ENCODE data around the gene KRT78. TPM values are rescaled to one million over a fixed set of nuclear protein-coding genes. Genes with fewer than 3 reads are reported as not detected.

Gene KRT78
- total RNA-seq, 1 donor from 2014 or later = not detected

DNA sequence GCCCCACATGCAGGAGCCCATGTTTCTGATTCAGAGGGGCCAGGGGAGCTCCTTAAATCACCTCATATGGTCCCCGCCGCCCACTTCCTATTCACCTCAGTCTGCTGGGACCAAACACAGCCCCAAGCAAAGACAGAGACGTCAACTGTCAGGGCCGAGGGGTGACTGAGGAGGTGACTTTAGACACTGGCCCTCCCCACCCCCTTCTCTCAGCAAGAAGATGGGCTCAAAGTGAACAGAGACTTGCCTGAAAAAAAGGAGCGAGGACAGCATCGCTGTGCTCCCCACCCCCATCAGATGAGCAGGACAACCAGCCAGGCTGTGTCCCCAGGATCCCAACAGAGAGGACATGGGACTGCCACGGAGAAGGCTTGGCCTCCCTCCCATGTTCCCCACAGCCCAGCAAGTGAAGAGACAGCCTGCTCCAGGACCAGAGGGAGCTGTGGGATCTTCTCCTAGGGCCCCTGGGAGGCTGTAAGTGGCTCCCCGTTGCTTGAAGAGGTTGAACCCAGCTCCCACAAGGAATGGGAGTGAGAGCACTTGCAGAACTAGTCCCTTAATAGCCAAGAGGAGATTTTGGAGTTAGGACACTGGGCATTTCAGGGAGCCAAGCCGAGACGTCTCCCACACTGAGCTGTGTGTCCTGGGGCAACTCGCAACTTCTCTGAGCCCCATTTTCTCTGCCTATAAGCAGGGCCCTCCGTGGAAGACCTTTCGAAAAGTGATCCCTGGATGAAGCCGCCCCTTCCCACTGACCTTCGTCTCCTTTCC, 13.3 kb downstream of the KRT78 start:
- Histone ChIP-seq H3K27me3 (ENCODE audit: control insufficient read depth, insufficient read depth, low read length) (peaks cover 2% of the 10 kb centered on the region), H3K4me3 (ENCODE audit: low read depth, low read length) (no peak overlapping the region), H3K36me3 (ENCODE audit: control insufficient read depth, insufficient read depth, low read length) (no peaks in the 10 kb centered on the region)
- TF ChIP-seq, protein P1, sequence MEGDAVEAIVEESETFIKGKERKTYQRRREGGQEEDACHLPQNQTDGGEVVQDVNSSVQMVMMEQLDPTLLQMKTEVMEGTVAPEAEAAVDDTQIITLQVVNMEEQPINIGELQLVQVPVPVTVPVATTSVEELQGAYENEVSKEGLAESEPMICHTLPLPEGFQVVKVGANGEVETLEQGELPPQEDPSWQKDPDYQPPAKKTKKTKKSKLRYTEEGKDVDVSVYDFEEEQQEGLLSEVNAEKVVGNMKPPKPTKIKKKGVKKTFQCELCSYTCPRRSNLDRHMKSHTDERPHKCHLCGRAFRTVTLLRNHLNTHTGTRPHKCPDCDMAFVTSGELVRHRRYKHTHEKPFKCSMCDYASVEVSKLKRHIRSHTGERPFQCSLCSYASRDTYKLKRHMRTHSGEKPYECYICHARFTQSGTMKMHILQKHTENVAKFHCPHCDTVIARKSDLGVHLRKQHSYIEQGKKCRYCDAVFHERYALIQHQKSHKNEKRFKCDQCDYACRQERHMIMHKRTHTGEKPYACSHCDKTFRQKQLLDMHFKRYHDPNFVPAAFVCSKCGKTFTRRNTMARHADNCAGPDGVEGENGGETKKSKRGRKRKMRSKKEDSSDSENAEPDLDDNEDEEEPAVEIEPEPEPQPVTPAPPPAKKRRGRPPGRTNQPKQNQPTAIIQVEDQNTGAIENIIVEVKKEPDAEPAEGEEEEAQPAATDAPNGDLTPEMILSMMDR (IDR thresholded peaks at IDR 0.05; ENCODE audit: insufficient read depth, low read length, poor library complexity, severe bottlenecking) = no peak
- DNase-seq (ENCODE audit: low read depth) = no peak

DNA sequence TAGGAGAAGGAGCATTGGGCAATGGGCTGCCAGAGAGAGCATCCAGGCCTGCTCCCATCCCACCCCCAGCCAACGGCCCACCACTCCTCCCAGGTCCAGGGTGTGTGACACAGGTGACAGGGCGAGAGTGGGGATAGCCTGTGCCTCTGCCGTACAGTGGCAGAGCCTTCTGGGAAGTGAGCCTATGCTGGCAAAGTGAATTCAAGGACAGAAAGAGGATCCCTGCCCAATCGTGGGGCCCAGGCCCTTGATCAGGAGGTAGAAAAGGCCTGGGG, 14.1 kb downstream of the KRT78 start:
- no peaks in the 10 kb centered on the region for H3K36me3 ChIP-seq (ENCODE audit: control insufficient read depth, insufficient read depth, low read length)
- H3K27me3 ChIP-seq (ENCODE audit: control insufficient read depth, insufficient read depth, low read length) = no peaks in the 10 kb centered on the region
- no peak overlapping the region for H3K4me3 ChIP-seq (ENCODE audit: low read depth, low read length)
- DNase-seq (ENCODE audit: low read depth) = no peak
- TF ChIP-seq, protein P1 (IDR thresholded peaks at IDR 0.05; ENCODE audit: insufficient read depth, low read length, poor library complexity, severe bottlenecking) = no peak

DNA sequence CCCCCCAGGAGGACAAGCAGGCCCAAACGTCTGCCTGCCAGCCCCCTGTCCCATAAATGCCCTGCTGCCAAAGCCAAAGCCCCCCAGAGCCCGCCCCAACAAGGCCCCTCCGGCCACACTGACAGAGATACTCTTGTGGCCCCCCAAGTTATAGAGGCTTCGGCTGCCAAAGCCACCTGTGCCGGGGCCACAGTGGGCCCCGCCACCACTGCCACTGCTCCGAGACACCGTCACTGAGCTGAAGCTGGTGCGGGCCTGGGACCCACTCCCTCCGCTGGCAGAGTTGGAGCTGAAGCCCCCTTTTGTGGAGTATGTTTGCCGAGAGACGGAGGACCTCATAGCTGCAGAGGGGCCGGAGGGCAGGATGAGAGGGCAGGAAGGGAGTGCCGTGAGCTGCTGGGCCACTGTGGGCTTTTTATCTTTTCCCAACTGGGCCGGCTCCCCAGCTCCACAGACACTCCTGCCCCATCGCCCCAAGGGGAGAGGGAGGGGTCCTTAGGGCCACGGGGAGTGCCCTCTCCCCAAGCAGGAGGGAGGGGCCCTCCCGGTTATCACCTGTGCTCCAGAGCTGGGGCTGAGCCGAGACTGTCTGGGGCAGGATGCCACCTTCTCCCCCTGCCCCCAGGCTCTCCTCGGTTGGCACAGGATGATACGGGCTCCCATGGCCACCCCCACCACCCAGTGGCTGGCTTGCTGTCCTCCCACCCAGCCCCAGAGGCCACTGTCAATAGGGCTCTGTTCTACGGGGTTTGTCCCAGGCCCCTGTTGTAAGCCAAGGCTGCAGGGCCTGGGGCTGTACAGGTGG, 14.7 kb downstream of the KRT78 start, which contains the start of gene KRT79:
Gene KRT79 (minus strand): TSS at position 390 of the 805 bp plus-strand sequence. CDS start 51 bp downstream, at position 339.
- DNase-seq (ENCODE audit: low read depth) = no peak
- H3K36me3 ChIP-seq (ENCODE audit: control insufficient read depth, insufficient read depth, low read length) = no peaks in the 10 kb centered on the region
- TF ChIP-seq, protein P1 (IDR thresholded peaks at IDR 0.05; ENCODE audit: insufficient read depth, low read length, poor library complexity, severe bottlenecking) = no peak
- H3K27me3 ChIP-seq (ENCODE audit: control insufficient read depth, insufficient read depth, low read length) = no peaks in the 10 kb centered on the region
- H3K4me3 ChIP-seq (ENCODE audit: low read depth, low read length) = no peak within 1 kb of the TSS

DNA sequence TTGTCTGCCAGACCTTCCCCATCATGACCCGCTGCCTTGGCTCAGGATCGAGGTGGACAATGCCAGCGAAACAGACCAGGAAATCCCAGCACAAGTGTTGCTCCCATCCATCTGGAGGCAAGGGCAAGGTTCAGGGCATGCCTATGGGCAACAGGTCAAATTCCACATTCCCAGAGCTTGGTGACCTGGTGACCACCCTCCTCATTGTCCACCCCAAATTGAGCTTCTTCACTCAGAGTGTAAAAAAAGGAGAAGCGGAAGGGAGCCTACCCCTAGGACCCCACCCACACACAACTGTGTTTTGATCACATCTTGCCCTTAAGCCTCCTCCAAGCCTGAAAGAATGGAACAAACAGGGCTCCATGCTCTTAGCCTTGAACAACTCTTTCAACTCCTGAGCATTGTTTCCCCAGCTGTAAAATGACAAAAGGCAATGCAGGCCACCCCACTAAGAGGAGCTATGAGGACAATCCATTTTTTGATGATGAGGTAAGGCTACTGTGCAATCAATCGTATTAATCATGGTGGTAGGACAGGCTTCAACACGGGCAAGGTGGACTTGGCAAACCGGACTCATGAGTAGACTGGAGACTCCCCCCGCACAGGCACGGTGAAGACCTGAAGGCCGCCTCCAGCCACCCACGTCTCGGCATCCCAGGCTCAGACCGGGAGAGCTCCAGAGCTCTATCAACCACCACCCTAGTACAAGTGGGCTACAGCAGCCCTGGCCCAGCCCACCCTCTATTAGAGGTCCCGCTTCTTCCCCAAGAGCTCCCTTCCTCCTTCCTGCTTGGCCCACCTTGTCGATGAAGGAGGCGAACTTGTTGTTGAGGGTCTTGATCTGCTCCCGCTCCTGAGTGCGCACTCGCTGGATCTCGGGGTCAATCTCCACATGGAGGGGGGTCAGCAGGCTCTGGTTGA, 15.5 kb downstream of the KRT78 start:
- no peak for DNase-seq (ENCODE audit: low read depth)
- TF ChIP-seq, protein P1 (IDR thresholded peaks at IDR 0.05; ENCODE audit: insufficient read depth, low read length, poor library complexity, severe bottlenecking) = no peak
- no peaks in the 10 kb centered on the region for H3K27me3 ChIP-seq (ENCODE audit: control insufficient read depth, insufficient read depth, low read length)
- H3K36me3 ChIP-seq (ENCODE audit: control insufficient read depth, insufficient read depth, low read length) = no peaks in the 10 kb centered on the region
- H3K4me3 ChIP-seq (ENCODE audit: low read depth, low read length) = no peak overlapping the region

DNA sequence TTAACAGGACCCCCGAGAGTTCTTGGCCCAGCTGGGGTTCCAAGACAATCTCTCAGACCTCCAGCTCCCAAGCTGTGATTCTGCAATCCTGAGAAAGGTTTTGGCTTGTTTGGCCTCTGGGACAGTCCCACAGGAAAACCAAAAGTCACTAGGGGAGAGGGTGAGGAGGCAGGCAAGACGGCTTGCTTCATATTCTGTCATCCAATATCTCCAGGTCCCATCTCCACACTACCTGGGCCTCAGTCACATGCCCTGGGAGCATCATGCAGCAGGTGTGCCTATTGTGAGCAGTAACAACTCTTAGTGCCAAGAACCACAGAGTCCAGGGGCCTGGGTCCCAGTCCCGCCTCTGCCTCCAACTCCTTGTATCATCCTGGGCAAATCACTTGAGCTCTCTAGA, 16.3 kb downstream of the KRT78 start:
- TF ChIP-seq, protein P1 (IDR thresholded peaks at IDR 0.05; ENCODE audit: insufficient read depth, low read length, poor library complexity, severe bottlenecking) = no peak
- Histone ChIP-seq H3K4me3 (ENCODE audit: low read depth, low read length) (no peak overlapping the region), H3K27me3 (ENCODE audit: control insufficient read depth, insufficient read depth, low read length) (no peaks in the 10 kb centered on the region), H3K36me3 (ENCODE audit: control insufficient read depth, insufficient read depth, low read length) (no peaks in the 10 kb centered on the region)
- no peak for DNase-seq (ENCODE audit: low read depth)

All from kidney epithelial cell (primary cell).